CD4-positive, alpha-beta memory T cell (primary cell): ENCODE results near the gene SNCAIP. TPM values are rescaled to one million over a fixed set of nuclear protein-coding genes. Genes with fewer than 3 reads are reported as not detected.
A peak's percentile ranks its signal among the peaks of the same experiment; 100 is the strongest.

Experiments used
- CTCF ChIA-PET: fragments of 350-600 bp; sonication (Branson Sonifier 250); formaldehyde crosslinking; loops from one replicate; lab custom pipeline; 2021; ENCODE audit warnings: inconsistent platforms; ENCODE audit not compliant: partially characterized antibody; lab: Charles Lee
- POLR2A ChIA-PET: fragments of 350-600 bp; sonication (Branson Sonifier 250); formaldehyde crosslinking; loops from one replicate; lab custom pipeline; 2021; ENCODE audit not compliant: partially characterized antibody; lab: Charles Lee
- DNase-seq, 5 donors: peaks; one replicate each; pipeline versions ENCODE4 v3.0.0 to v3.0.0-alpha.2; 2020 to 2022; ENCODE audit warnings: mixed read lengths in 1 of 5
- H3K27ac ChIP-seq: one replicate; pipeline ENCODE4 v1.7.0; 2013; ENCODE audit warnings: low read depth, low read length
- H3K27me3 ChIP-seq: 2 replicates; pipeline ENCODE4 v1.7.0; 2013; ENCODE audit warnings: mild to moderate bottlenecking, low read length, moderate library complexity; ENCODE audit not compliant: insufficient read depth
- H3K36me3 ChIP-seq: 2 replicates; pipeline ENCODE4 v1.7.0; 2013; ENCODE audit warnings: mild to moderate bottlenecking, low read length, moderate library complexity; ENCODE audit not compliant: insufficient read depth
- H3K4me1 ChIP-seq: 2 replicates; pipeline ENCODE4 v1.7.0; 2013; ENCODE audit warnings: mild to moderate bottlenecking, low read length, moderate library complexity; ENCODE audit not compliant: insufficient read depth
- H3K4me3 ChIP-seq, 2 donors: one replicate each; pipeline ENCODE4 v1.7.0; 2013; ENCODE audit warnings: low read length in 2 of 2, mild to moderate bottlenecking in 1 of 2
- H3K9me3 ChIP-seq, 2 donors: one replicate each; pipeline ENCODE4 v1.7.0; 2013; ENCODE audit warnings: low read length in 2 of 2, control low read depth in 1 of 2; ENCODE audit not compliant: control insufficient read depth in 1 of 2
- H3K27ac Mint-ChIP-seq, 7 donors: one replicate each; pipeline ENCODE4 v1.8.0; 2020 to 2021; ENCODE audit warnings: mixed read lengths in 7 of 7, mild to moderate bottlenecking in 6 of 7, inconsistent platforms in 3 of 7, moderate library complexity in 3 of 7
- H3K27me3 Mint-ChIP-seq, 2 donors: one replicate each; pipeline ENCODE4 v1.8.0; 2020 to 2021; ENCODE audit warnings: mixed read lengths in 2 of 2
- H3K36me3 Mint-ChIP-seq, 2 donors: one replicate each; pipeline ENCODE4 v1.8.0; 2020 to 2021; ENCODE audit warnings: mixed read lengths in 2 of 2, inconsistent platforms in 1 of 2, mild to moderate bottlenecking in 1 of 2
- H3K4me1 Mint-ChIP-seq, 4 donors: one replicate each; pipeline ENCODE4 v1.8.0; 2020 to 2021; ENCODE audit warnings: mixed read lengths in 4 of 4, mild to moderate bottlenecking in 1 of 4
- H3K4me3 Mint-ChIP-seq, 8 donors: one replicate each; pipeline ENCODE4 v1.8.0; 2020 to 2021; ENCODE audit warnings: mixed read lengths in 8 of 8, mild to moderate bottlenecking in 7 of 8, moderate library complexity in 6 of 8, inconsistent platforms in 3 of 8
- H3K9me3 Mint-ChIP-seq, 8 donors: one replicate each; pipeline ENCODE4 v1.8.0; 2020 to 2021; ENCODE audit warnings: mixed read lengths in 8 of 8, mild to moderate bottlenecking in 5 of 8, inconsistent platforms in 3 of 8, moderate library complexity in 1 of 8
- intact Hi-C: fragments of 100-400 bp; cut with micrococcal nuclease; formaldehyde crosslinking; loops from one replicate; pipeline ENCODE4 v1.15.1; 2023
- polyA plus RNA-seq, 2 donors: library from polyadenylated mRNA; unstranded; fragments of 300-500 nt; fragmentation: Illumina TruSeq; gene quantifications; one replicate each; pipeline ENCODE4 v1.2.3, GENCODE V29; 2021
- total RNA-seq, 2 experiments: library from RNA; stranded (reverse); gene quantifications; one replicate each; pipeline ENCODE4 v1.2.3, GENCODE V29; 2021

SNCAIP gene
- not detected for total RNA-seq
- not detected for polyA plus RNA-seq

DNA sequence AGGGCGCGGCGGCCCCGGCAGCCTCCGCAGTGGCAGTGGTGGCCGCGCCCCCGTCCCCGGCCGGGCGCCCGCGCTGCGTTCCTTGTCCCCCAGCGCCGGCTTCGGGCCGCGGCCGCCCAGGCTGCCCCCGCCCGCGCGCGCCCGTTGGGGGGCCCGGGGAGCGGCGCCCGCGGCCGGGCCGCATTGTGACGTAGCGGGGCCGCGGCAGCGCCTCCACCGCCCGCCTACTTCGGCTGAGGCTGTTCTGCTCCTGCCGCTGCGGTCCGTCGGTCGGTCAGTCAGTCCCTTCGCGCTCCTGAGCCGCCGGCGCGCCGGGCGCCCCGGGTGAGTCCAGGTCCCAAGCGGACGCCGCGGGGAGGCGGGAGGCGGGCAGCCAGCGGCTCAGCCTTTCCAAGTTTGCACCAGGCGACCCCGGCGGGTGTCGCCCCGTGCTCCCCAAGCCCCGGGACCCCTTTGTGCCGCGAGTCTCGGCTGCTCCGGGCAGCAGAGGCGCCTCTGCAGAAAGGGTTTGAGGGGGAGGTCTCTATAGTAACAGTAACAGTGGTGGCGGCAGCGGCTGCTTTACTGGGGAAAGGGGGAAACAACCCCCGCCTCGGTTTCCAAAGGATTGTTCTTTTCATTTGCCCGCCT, at the start of gene SNCAIP:
TSS of gene SNCAIP (plus strand) at position 277 of the 630 bp plus-strand sequence. CDS start 78,898 bp downstream, outside the sequence.
- H3K27me3 Mint-ChIP-seq: peaks cover 28 to 39% of the 10 kb centered on the region in 2 donors
- H3K4me1 Mint-ChIP-seq: peaks cover 0 to 15% (median 3%) of the 10 kb centered on the region in 4 donors
- intact Hi-C loops: no loop called here
- no peak for DNase-seq
- H3K9me3 Mint-ChIP-seq: peaks cover 0 to 11% (median 4%) of the 10 kb centered on the region in 8 donors
- Histone ChIP-seq H3K27ac (no peak within 1 kb of the TSS), H3K4me1 (peaks cover 8% of the 10 kb centered on the region), H3K9me3 (no peaks in the 10 kb centered on the region), H3K27me3 (peaks cover 17% of the 10 kb centered on the region), H3K4me3 (no peak within 1 kb of the TSS), H3K36me3 (no peaks in the 10 kb centered on the region)
- ChIA-PET CTCF (no interaction called here), POLR2A (no interaction called here)
- no peak within 1 kb of the TSS for H3K27ac Mint-ChIP-seq
- no peaks in the 10 kb centered on the region for H3K36me3 Mint-ChIP-seq
- H3K4me3 Mint-ChIP-seq: peak within 1 kb of the TSS in 4 of 8 donors; percentile 4 to 67 (median 40)

DNA sequence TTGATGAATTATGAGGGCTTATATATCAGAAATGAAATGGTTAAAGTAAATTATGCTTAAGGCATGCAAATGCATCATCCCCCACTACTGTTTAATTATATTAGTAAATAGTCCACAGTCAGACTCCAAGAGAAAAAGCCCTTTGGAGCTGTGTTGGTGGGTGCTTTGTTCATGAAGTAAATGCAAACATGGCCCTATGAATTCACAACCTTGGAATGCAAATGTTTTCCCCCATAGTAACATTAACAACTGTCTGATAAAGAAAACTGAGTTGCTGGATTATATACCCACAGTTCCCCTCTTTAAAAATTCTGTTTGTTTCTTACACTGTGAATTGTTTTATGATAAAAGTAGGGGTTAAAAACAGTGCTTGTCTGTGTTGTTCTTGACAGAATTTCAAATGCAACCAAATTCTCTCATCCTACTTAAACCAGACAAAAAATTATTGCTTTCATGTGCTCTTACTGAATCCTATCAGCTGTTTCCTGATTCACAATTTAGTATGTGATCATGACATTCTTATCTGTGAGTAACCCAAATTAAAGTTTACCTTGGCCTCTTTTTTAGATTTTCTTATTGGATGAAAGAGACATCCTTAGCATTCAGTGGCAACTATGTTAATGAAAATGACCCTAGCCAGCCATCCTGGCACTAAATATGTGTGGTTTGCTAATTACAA, 48.5 kb upstream of the SNCAIP start:
- intact Hi-C loops: no loop called here
- Mint-ChIP-seq H3K4me3 (no peak overlapping the region), H3K9me3 (peaks cover 0 to 9% (median 6%) of the 10 kb centered on the region in 8 donors), H3K36me3 (no peaks in the 10 kb centered on the region), H3K27me3 (peaks cover 0 to 2% of the 10 kb centered on the region in 2 donors), H3K4me1 (no peaks in the 10 kb centered on the region), H3K27ac (no peak overlapping the region)
- DNase-seq: no peak
- no peaks in the 10 kb centered on the region for H3K36me3 ChIP-seq
- H3K9me3 ChIP-seq: no peaks in the 10 kb centered on the region
- ChIA-PET CTCF (no interaction called here), POLR2A (no interaction called here)
- no peak overlapping the region for H3K27ac ChIP-seq
- no peaks in the 10 kb centered on the region for H3K27me3 ChIP-seq
- no peaks in the 10 kb centered on the region for H3K4me1 ChIP-seq
- no peak overlapping the region for H3K4me3 ChIP-seq

GRCh38 chr5:122264610-122265009, 47.4 kb upstream of the SNCAIP start:
- no peaks in the 10 kb centered on the region for H3K9me3 ChIP-seq
- ChIA-PET CTCF (no interaction called here), POLR2A (no interaction called here)

DNA sequence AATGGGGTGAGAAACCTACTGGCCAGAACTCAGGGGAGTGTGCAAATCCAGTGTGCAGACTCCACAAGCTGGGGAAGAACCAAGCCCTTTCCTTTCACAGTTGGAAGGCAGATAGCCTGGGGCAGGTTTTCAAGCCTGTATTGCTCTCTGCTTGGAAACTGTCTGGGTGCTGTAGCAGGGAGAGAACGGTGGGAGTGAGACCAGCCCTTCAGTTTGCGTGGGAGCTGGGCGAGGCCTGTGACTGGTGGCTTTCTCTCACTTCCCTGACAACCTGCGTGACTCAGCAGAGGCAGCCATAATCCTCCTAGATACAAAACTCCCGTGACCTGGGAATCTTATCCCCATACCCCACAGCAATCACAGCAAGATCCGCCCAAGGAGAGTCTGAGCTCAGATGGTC, 44.9 kb upstream of the SNCAIP start:
- Histone ChIP-seq H3K27me3 (no peaks in the 10 kb centered on the region), H3K27ac (no peak overlapping the region), H3K9me3 (no peaks in the 10 kb centered on the region), H3K4me3 (no peak overlapping the region), H3K36me3 (no peaks in the 10 kb centered on the region), H3K4me1 (no peaks in the 10 kb centered on the region)
- Mint-ChIP-seq H3K27ac (no peak overlapping the region), H3K27me3 (peaks cover 0 to 1% of the 10 kb centered on the region in 2 donors), H3K4me3 (no peak overlapping the region), H3K36me3 (no peaks in the 10 kb centered on the region), H3K9me3 (peaks cover 2 to 15% (median 6%) of the 10 kb centered on the region in 8 donors), H3K4me1 (no peaks in the 10 kb centered on the region)
- ChIA-PET POLR2A (no interaction called here), CTCF (interaction anchor here (1.6 kb wide), 1 partner anchor 8 kb away, joined by 4 read pairs; no protein-coding TSS in a partner anchor)
- no peak for DNase-seq
- intact Hi-C loops: no loop called here

More at GRCh38 chr5:122264610-122265009, 47.4 kb upstream of the SNCAIP start:
- Histone ChIP-seq H3K36me3 (no peaks in the 10 kb centered on the region), H3K27ac (no peak overlapping the region), H3K27me3 (no peaks in the 10 kb centered on the region), H3K4me1 (no peaks in the 10 kb centered on the region), H3K4me3 (no peak overlapping the region)
- DNase-seq: no peak
- H3K27me3 Mint-ChIP-seq: peaks cover 0 to 2% of the 10 kb centered on the region in 2 donors
- no peaks in the 10 kb centered on the region for H3K36me3 Mint-ChIP-seq
- H3K9me3 Mint-ChIP-seq: peaks cover 0 to 11% (median 6%) of the 10 kb centered on the region in 8 donors
- H3K4me1 Mint-ChIP-seq: no peaks in the 10 kb centered on the region
- intact Hi-C loops: no loop called here
- no peak overlapping the region for H3K27ac Mint-ChIP-seq
- no peak overlapping the region for H3K4me3 Mint-ChIP-seq

DNA sequence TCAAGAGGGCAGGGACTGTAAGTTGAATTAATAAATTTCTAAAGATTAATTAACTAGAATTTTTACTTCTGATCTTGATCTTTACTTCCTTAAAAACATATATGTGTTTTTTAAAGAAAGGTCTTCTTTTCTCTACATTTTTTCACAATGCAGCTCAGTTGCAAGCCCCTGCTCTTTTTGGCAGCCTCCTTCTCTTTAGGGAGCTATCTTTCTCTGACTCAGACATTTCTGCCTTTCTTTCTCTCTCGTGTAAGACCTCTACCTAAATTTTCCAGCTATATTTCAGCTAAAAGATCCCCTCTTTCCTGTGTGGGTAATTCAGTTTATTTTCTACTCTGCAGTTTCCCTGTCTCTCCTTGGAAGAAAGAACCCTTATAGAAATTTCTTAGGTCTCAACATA, 38.3 kb upstream of the SNCAIP start:
- Histone ChIP-seq H3K9me3 (no peaks in the 10 kb centered on the region), H3K4me3 (no peak overlapping the region), H3K4me1 (no peaks in the 10 kb centered on the region), H3K36me3 (no peaks in the 10 kb centered on the region), H3K27ac (no peak overlapping the region), H3K27me3 (no peaks in the 10 kb centered on the region)
- DNase-seq: no peak
- Mint-ChIP-seq H3K4me3 (no peak overlapping the region), H3K4me1 (no peaks in the 10 kb centered on the region), H3K27me3 (no peaks in the 10 kb centered on the region), H3K36me3 (no peaks in the 10 kb centered on the region), H3K27ac (no peak overlapping the region), H3K9me3 (peaks cover 0 to 24% (median 3%) of the 10 kb centered on the region in 8 donors)
- ChIA-PET POLR2A (no interaction called here), CTCF (no interaction called here)
- intact Hi-C loops: no loop called here

DNA sequence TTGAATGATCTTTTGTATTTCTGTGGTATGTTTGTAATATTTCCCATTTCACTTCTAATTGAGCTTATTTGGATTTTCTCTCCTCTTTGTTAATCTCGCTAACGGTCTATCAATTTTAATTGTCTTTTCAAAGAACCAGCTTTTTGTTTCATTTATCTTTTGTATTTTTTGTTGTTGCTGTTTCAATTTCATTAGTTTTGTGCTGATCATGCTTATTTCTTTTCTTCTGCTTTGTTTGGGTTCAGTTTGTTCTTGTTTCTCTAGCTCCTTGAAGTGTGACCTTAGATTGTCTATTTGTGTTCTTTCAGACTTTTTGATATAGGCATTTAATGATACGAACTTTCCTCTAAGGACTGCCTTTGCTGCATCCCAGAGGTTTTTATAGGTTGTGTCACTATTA, 28.4 kb upstream of the SNCAIP start:
- no peak for DNase-seq
- Histone ChIP-seq H3K27me3 (no peaks in the 10 kb centered on the region), H3K27ac (no peak overlapping the region), H3K4me3 (no peak overlapping the region), H3K9me3 (no peaks in the 10 kb centered on the region), H3K36me3 (no peaks in the 10 kb centered on the region), H3K4me1 (no peaks in the 10 kb centered on the region)
- intact Hi-C loops: no loop called here
- POLR2A ChIA-PET: no interaction called here
- no peaks in the 10 kb centered on the region for H3K27me3 Mint-ChIP-seq
- no peaks in the 10 kb centered on the region for H3K36me3 Mint-ChIP-seq
- H3K4me1 Mint-ChIP-seq: no peaks in the 10 kb centered on the region
- CTCF ChIA-PET: no interaction called here
- H3K4me3 Mint-ChIP-seq: no peak overlapping the region
- peaks cover 5 to 27% (median 13%) of the 10 kb centered on the region in 8 donors for H3K9me3 Mint-ChIP-seq
- no peak overlapping the region for H3K27ac Mint-ChIP-seq

- intact Hi-C loops: no loop called here
- Histone ChIP-seq H3K4me3 (no peak overlapping the region), H3K36me3 (no peaks in the 10 kb centered on the region), H3K27ac (no peak overlapping the region), H3K9me3 (no peaks in the 10 kb centered on the region), H3K27me3 (no peaks in the 10 kb centered on the region), H3K4me1 (no peaks in the 10 kb centered on the region)
- H3K4me3 Mint-ChIP-seq: no peak overlapping the region
- H3K27me3 Mint-ChIP-seq: no peaks in the 10 kb centered on the region
- ChIA-PET POLR2A (no interaction called here), CTCF (no interaction called here)
- H3K9me3 Mint-ChIP-seq: peaks cover 2 to 20% (median 9%) of the 10 kb centered on the region in 8 donors
- no peak for DNase-seq
- no peaks in the 10 kb centered on the region for H3K36me3 Mint-ChIP-seq
- H3K4me1 Mint-ChIP-seq: no peaks in the 10 kb centered on the region
- H3K27ac Mint-ChIP-seq: no peak overlapping the region
Measured at GRCh38 chr5:122286541-122286940, 25.5 kb upstream of the SNCAIP start.
